Breast epithelium (tissue), 4 donors: ENCODE measurements around the gene SEC61A1. TPM values are rescaled to one million over a fixed set of nuclear protein-coding genes. Genes with fewer than 3 reads are reported as not detected.

ENCODE experiments used
- DNase-seq, 2 donors: peaks; one replicate each; pipeline ENCODE4 v3.0.0-alpha.2; 2019; ENCODE audit warnings: low spot score in 2 of 2
- H3K27ac ChIP-seq, 2 donors: fragments of 200-600 bp; sonication (generic) in 1 of 2; one replicate each; pipeline ENCODE4 v1.5.1; 2016 to 2019; ENCODE audit warnings: mild to moderate bottlenecking in 1 of 2
- H3K27me3 ChIP-seq, 2 donors: fragments of 200-600 bp; sonication (generic) in 1 of 2; one replicate each; pipeline versions ENCODE4 v1.5.1 to v1.6.0; 2017 to 2019; ENCODE audit warnings: control low read depth in 1 of 2, mild to moderate bottlenecking in 1 of 2
- H3K36me3 ChIP-seq: fragments of 200-600 bp; one replicate; pipeline ENCODE4 v1.5.1; 2019
- H3K4me1 ChIP-seq, 2 donors: fragments of 200-600 bp; sonication (generic); one replicate each; pipeline ENCODE4 v1.5.1; 2016 to 2019; ENCODE audit warnings: control low read depth in 1 of 2
- H3K4me3 ChIP-seq, 3 donors: fragments of 200-600 bp; sonication (generic); 1 replicate in 2 of 3; 2 replicates in 1 of 3; pipeline ENCODE4 v1.5.1; 2016 to 2019; ENCODE audit warnings: mild to moderate bottlenecking in 3 of 3, moderate library complexity in 2 of 3
- H3K9me3 ChIP-seq, 2 donors: fragments of 200-600 bp; sonication (generic) in 1 of 2; one replicate each; pipeline ENCODE4 v1.5.1; 2016 to 2019; ENCODE audit warnings: control low read depth in 1 of 2
- CTCF ChIP-seq, 3 donors: fragments of 450-650 bp; IDR thresholded peaks; one replicate each; pipeline ENCODE4 v1.5.1; 2016 to 2017; ENCODE audit warnings: antibody characterized with exemption in 3 of 3, mild to moderate bottlenecking in 3 of 3, moderate library complexity in 3 of 3
- POLR2A ChIP-seq: fragments of 450-650 bp; IDR thresholded peaks from one replicate; pipeline ENCODE4 v1.6.1; 2016; ENCODE audit warnings: antibody characterized with exemption, mild to moderate bottlenecking, moderate library complexity
- POLR2AphosphoS5 ChIP-seq, 3 donors: sonication (generic); formaldehyde crosslinking; IDR thresholded peaks; one replicate each; pipeline ENCODE4 v1.6.1; 2017; ENCODE audit warnings: antibody characterized with exemption in 3 of 3
- intact Hi-C: fragments of 100-400 bp; cut with DNase I; formaldehyde crosslinking; loops from one replicate; pipeline ENCODE4 v1.15.1; 2023; ENCODE audit warnings: low total_unique reads
- total RNA-seq, 3 donors: library from RNA; depleted of rRNA; stranded (reverse); fragments of >200 nt; gene quantifications; one replicate each; pipeline ENCODE4 v1.1.0, GENCODE V29; 2016

Gene SEC61A1
- total RNA-seq, 3 donors from 2014 or later: 105 to 166 (median 142) TPM

- DNase-seq: no peak
- H3K4me1 ChIP-seq: no peaks in the 10 kb centered on the region
- H3K27me3 ChIP-seq: no peaks in the 10 kb centered on the region
- H3K4me3 ChIP-seq: no peak overlapping the region
- peaks cover 4% of the 10 kb centered on the region for H3K36me3 ChIP-seq
- intact Hi-C loops: no loop called here
- TF ChIP-seq POLR2AphosphoS5 (IDR thresholded peaks at IDR 0.05) (no peak), CTCF (IDR thresholded peaks at IDR 0.05) (no peak), POLR2A (no peak)
- H3K27ac ChIP-seq: peak overlapping the region in 1 of 2 donors; percentile 48
- H3K9me3 ChIP-seq: no peaks in the 10 kb centered on the region
These were observed 21.6 kb downstream of the SEC61A1 start for GRCh38 chr3:128073807-128074206.

- H3K27ac ChIP-seq: peak overlapping the region; percentile 13 to 44
These were observed 22.7 kb downstream of the SEC61A1 start for GRCh38 chr3:128074851-128075521.

GRCh38 chr3:128075522-128076482 is 23.6 kb downstream of the SEC61A1 start:
- intact Hi-C loops: no loop called here
- Histone ChIP-seq H3K27ac (peak overlapping the region; percentile 13 to 44), H3K27me3 (no peaks in the 10 kb centered on the region), H3K36me3 (no peaks in the 10 kb centered on the region), H3K4me1 (no peaks in the 10 kb centered on the region), H3K9me3 (no peaks in the 10 kb centered on the region), H3K4me3 (peak overlapping the region; percentile 48 to 70 (median 51))
- TF ChIP-seq CTCF (IDR thresholded peaks at IDR 0.05) (peak; percentile 66 to 82 (median 68)), POLR2AphosphoS5 (IDR thresholded peaks at IDR 0.05) (peak; percentile 14 to 43 (median 36)), POLR2A (no peak)
- peak; percentile 58 to 75 for DNase-seq

More at GRCh38 chr3:128074851-128075521, 22.7 kb downstream of the SEC61A1 start:
- Histone ChIP-seq H3K4me3 (peak overlapping the region; percentile 48 to 70 (median 51)), H3K36me3 (no peaks in the 10 kb centered on the region), H3K27me3 (no peaks in the 10 kb centered on the region), H3K9me3 (no peaks in the 10 kb centered on the region), H3K4me1 (no peaks in the 10 kb centered on the region)
- intact Hi-C loops: no loop called here
- TF ChIP-seq POLR2AphosphoS5 (IDR thresholded peaks at IDR 0.05) (no peak), CTCF (IDR thresholded peaks at IDR 0.05) (no peak), POLR2A (no peak)
- no peak for DNase-seq

- H3K9me3 ChIP-seq: no peaks in the 10 kb centered on the region
- H3K4me3 ChIP-seq: peak overlapping the region; percentile 48 to 70 (median 51)
- DNase-seq: no peak
- no peaks in the 10 kb centered on the region for H3K4me1 ChIP-seq
- intact Hi-C loops: no loop called here
- no peaks in the 10 kb centered on the region for H3K36me3 ChIP-seq
- peak overlapping the region; percentile 10 to 13 for H3K27ac ChIP-seq
- TF ChIP-seq POLR2A (no peak), CTCF (IDR thresholded peaks at IDR 0.05) (no peak), POLR2AphosphoS5 (IDR thresholded peaks at IDR 0.05) (no peak)
- no peaks in the 10 kb centered on the region for H3K27me3 ChIP-seq
These were observed 24.4 kb downstream of the SEC61A1 start for GRCh38 chr3:128076483-128077201.
